H1 (cell line): Measurements from ENCODE around the gene NXN. TPM values are rescaled to one million over a fixed set of nuclear protein-coding genes. Genes with fewer than 3 reads are reported as not detected.

Experiments
- CTCF ChIA-PET: fragments of 300-600 bp; sonication (Branson Sonifier 250); formaldehyde crosslinking; loops from one replicate; lab custom pipeline; 2021; ENCODE audit not compliant: partially characterized antibody; lab: Charles Lee
- POLR2A ChIA-PET: fragments of 300-600 bp; sonication (Branson Sonifier 250); formaldehyde crosslinking; loops from one replicate; lab custom pipeline; 2021; ENCODE audit warnings: inconsistent platforms; ENCODE audit not compliant: partially characterized antibody; lab: Charles Lee
- DNase-seq, 2 experiments: peaks; one replicate each; pipeline versions ENCODE4 v3.0.0 to v3.0.0-alpha.2; 2010 to 2022; ENCODE audit warnings: low spot score in 2 of 2, low read depth in 1 of 2, mixed read lengths in 1 of 2
- FAIRE-seq: peaks from 2 replicates; lab custom pipeline; 2011; peaks lifted over from hg19 to GRCh38; lab: Jason Lieb, UNC
- H2AFZ ChIP-seq: 2 replicates; pipeline ENCODE4 v1.8.1; 2012; ENCODE audit warnings: low read length, inconsistent platforms
- H2AK5ac ChIP-seq: 2 replicates; pipeline ENCODE4 v1.6.1; 2013; ENCODE audit warnings: low read depth, low read length
- H2BK120ac ChIP-seq: replicated peaks from 2 replicates; pipeline ENCODE3; 2013; ENCODE audit warnings: low read depth, low read length, inconsistent platforms
- H2BK12ac ChIP-seq: 2 replicates; pipeline ENCODE4 v1.6.1; 2013; ENCODE audit warnings: low read depth, low read length
- H2BK15ac ChIP-seq: 2 replicates; pipeline ENCODE4 v1.6.1; 2013; ENCODE audit warnings: low read length
- H2BK20ac ChIP-seq: 2 replicates; pipeline ENCODE4 v1.6.1; 2013; ENCODE audit warnings: low read length
- H2BK5ac ChIP-seq: 2 replicates; pipeline ENCODE4 v1.6.1; 2013; ENCODE audit warnings: low read depth, low read length
- H3K14ac ChIP-seq: 2 replicates; pipeline ENCODE4 v1.6.1; 2013; ENCODE audit warnings: inconsistent platforms; ENCODE audit not compliant: insufficient read length
- H3K18ac ChIP-seq: 2 replicates; pipeline ENCODE4 v1.6.1; 2013; ENCODE audit warnings: low read length; ENCODE audit errors: extremely low read depth
- H3K23ac ChIP-seq: 2 replicates; pipeline ENCODE4 v1.6.1; 2013; ENCODE audit warnings: inconsistent platforms; ENCODE audit not compliant: insufficient read length
- H3K23me2 ChIP-seq: 2 replicates; pipeline ENCODE4 v1.6.1; 2013; ENCODE audit warnings: low read depth, low read length
- H3K27ac ChIP-seq: 2 replicates; pipeline ENCODE4 v1.6.1; 2011; ENCODE audit warnings: low read depth, low read length, inconsistent platforms
- H3K27me3 ChIP-seq, 4 experiments: replicated peaks in 1 of 4; 1 replicate in 1 of 4; 2 replicates in 3 of 4; pipeline versions ENCODE4 v1.6.1 to v1.8.1; 2011 to 2013; ENCODE audit warnings: low read length in 3 of 4, mild to moderate bottlenecking in 3 of 4, inconsistent platforms in 2 of 4, mixed read lengths in 2 of 4, moderate library complexity in 1 of 4; ENCODE audit not compliant: control insufficient read depth in 3 of 4, insufficient read depth in 3 of 4; ENCODE audit errors: extremely low read depth in 1 of 4
- H3K36me3 ChIP-seq, 4 experiments: 2 replicates each; pipeline versions ENCODE4 v1.6.1 to v1.8.1; 2011 to 2013; ENCODE audit warnings: mild to moderate bottlenecking in 4 of 4, low read length in 3 of 4, moderate library complexity in 2 of 4, control low read depth in 1 of 4, inconsistent platforms in 1 of 4; ENCODE audit not compliant: insufficient read depth in 4 of 4, control insufficient read depth in 2 of 4
- H3K4ac ChIP-seq: replicated peaks from 2 replicates; pipeline ENCODE3; 2013; ENCODE audit warnings: low read length, low read depth, mixed read lengths, inconsistent platforms; ENCODE audit not compliant: insufficient read length
- H3K4me1 ChIP-seq, 4 experiments: replicated peaks in 1 of 4; 1 replicate in 1 of 4; 2 replicates in 3 of 4; pipeline versions ENCODE4 v1.6.1 to v1.8.1; 2011 to 2013; ENCODE audit warnings: low read length in 3 of 4, inconsistent platforms in 2 of 4, mixed read lengths in 1 of 4; ENCODE audit not compliant: insufficient read depth in 4 of 4, control insufficient read depth in 3 of 4
- H3K4me2 ChIP-seq, 2 experiments: 2 replicates each; pipeline versions ENCODE4 v1.6.1 to v1.8.1; 2011 to 2013; ENCODE audit warnings: low read depth in 2 of 2, low read length in 2 of 2, control low read depth in 1 of 2, inconsistent platforms in 1 of 2, mild to moderate bottlenecking in 1 of 2; ENCODE audit not compliant: insufficient read depth in 1 of 2
- H3K4me3 ChIP-seq, 4 experiments: fragments of 200-600, 300-600 bp in 1 of 4; sonication (generic), shearing (Covaris generic), sonication (Bioruptor Twin) in 1 of 4; 2 replicates each; pipeline versions ENCODE4 v1.5.1 to v1.8.1; 2011 to 2016; ENCODE audit warnings: low read length in 4 of 4, low read depth in 3 of 4, control low read depth in 2 of 4, inconsistent platforms in 2 of 4, mild to moderate bottlenecking in 2 of 4, mixed read lengths in 1 of 4, moderate library complexity in 1 of 4; ENCODE audit not compliant: insufficient read depth in 2 of 4; ENCODE audit errors: extremely low read depth in 1 of 4
- H3K56ac ChIP-seq: replicated peaks from 2 replicates; pipeline ENCODE3; 2013; ENCODE audit warnings: low read depth, mild to moderate bottlenecking, mixed read lengths, low read length, inconsistent platforms; ENCODE audit not compliant: insufficient read length
- H3K79me1 ChIP-seq: 2 replicates; pipeline ENCODE4 v1.6.1; 2013; ENCODE audit warnings: low read depth, low read length, control low read depth
- H3K79me2 ChIP-seq, 2 experiments: 2 replicates each; pipeline versions ENCODE4 v1.6.1 to v1.8.1; 2012 to 2013; ENCODE audit warnings: low read length in 2 of 2, mild to moderate bottlenecking in 2 of 2, inconsistent platforms in 1 of 2; ENCODE audit not compliant: insufficient read depth in 2 of 2, control insufficient read depth in 1 of 2
- H3K9ac ChIP-seq, 4 experiments: replicated peaks in 1 of 4; 1 replicate in 1 of 4; 2 replicates in 3 of 4; pipeline versions ENCODE4 v1.6.1 to v1.8.1; 2011 to 2013; ENCODE audit warnings: low read depth in 3 of 4, low read length in 3 of 4, control low read depth in 2 of 4, mild to moderate bottlenecking in 2 of 4, moderate library complexity in 2 of 4, inconsistent platforms in 1 of 4; ENCODE audit errors: extremely low read depth in 1 of 4
- H3K9me3 ChIP-seq, 2 experiments: 2 replicates each; pipeline versions ENCODE4 v1.6.1 to v1.8.1; 2012 to 2013; ENCODE audit warnings: mild to moderate bottlenecking in 2 of 2, moderate library complexity in 2 of 2, control low read depth in 1 of 2, inconsistent platforms in 1 of 2, low read depth in 1 of 2, low read length in 1 of 2, mixed read lengths in 1 of 2; ENCODE audit not compliant: insufficient read depth in 2 of 2
- H4K20me1 ChIP-seq, 2 experiments: replicated peaks in 1 of 2; 2 replicates each; pipeline versions ENCODE3 to v1.8.1; 2011 to 2013; ENCODE audit warnings: inconsistent platforms in 2 of 2, low read length in 2 of 2, mild to moderate bottlenecking in 1 of 2; ENCODE audit not compliant: insufficient read depth in 2 of 2, control insufficient read depth in 1 of 2
- H4K5ac ChIP-seq: 2 replicates; pipeline ENCODE4 v1.6.1; 2013; ENCODE audit warnings: low read length, low read depth, mixed read lengths, inconsistent platforms; ENCODE audit not compliant: insufficient read length
- H4K8ac ChIP-seq: 2 replicates; pipeline ENCODE4 v1.8.0; 2013; ENCODE audit warnings: mild to moderate bottlenecking, moderate library complexity, low read length, inconsistent platforms; ENCODE audit not compliant: insufficient read depth; ENCODE audit errors: extremely low read depth
- H4K91ac ChIP-seq: replicated peaks from 2 replicates; pipeline ENCODE3; 2013; ENCODE audit warnings: low read length, mixed read lengths, inconsistent platforms; ENCODE audit not compliant: insufficient read length
- CBX8 ChIP-seq: fragments of 300-800, 300-1000 bp; sonication (generic); IDR thresholded peaks from 2 replicates; pipeline ENCODE4 v1.7.1; 2016; ENCODE audit warnings: low read depth, low read length, borderline replicate concordance
- CREB1 ChIP-seq: IDR thresholded peaks from 2 replicates; pipeline ENCODE4 v1.6.1; 2012; ENCODE audit warnings: inconsistent platforms
- E2F6 ChIP-seq: IDR thresholded peaks from 2 replicates; pipeline ENCODE4 v1.6.1; 2012; ENCODE audit warnings: inconsistent platforms
- FOSL1 ChIP-seq: IDR thresholded peaks from 2 replicates; pipeline ENCODE4 v1.6.1; 2011; ENCODE audit warnings: mild to moderate bottlenecking, low read depth, low read length, moderate library complexity; ENCODE audit not compliant: insufficient read depth
- KDM4A ChIP-seq: IDR thresholded peaks from one replicate; pipeline ENCODE4 v1.7.1; 2012; ENCODE audit warnings: low read depth, mild to moderate bottlenecking, moderate library complexity, low read length, inconsistent platforms; ENCODE audit not compliant: severe bottlenecking
- RAD21 ChIP-seq, 2 experiments: IDR thresholded peaks in 1 of 2; conservative IDR thresholded peaks in 1 of 2; 2 replicates each; pipeline ENCODE4 v1.6.1; 2011; ENCODE audit warnings: low read depth in 2 of 2, low read length in 2 of 2, improper control_type of control experiment in 1 of 2, inconsistent platforms in 1 of 2, mild to moderate bottlenecking in 1 of 2, moderate library complexity in 1 of 2
- SAP30 ChIP-seq: fragments of 300-600 bp; sonication (generic); IDR thresholded peaks from 2 replicates; pipeline ENCODE4 v1.7.1; 2012; ENCODE audit warnings: low read length, moderate library complexity, mild to moderate bottlenecking, inconsistent platforms; ENCODE audit not compliant: insufficient read depth, insufficient replicate concordance
- SIN3A ChIP-seq, 2 experiments: IDR thresholded peaks in 1 of 2; conservative IDR thresholded peaks in 1 of 2; 2 replicates each; pipeline ENCODE4 v1.6.1; 2011 to 2012; ENCODE audit warnings: low read length in 2 of 2, improper control_type of control experiment in 1 of 2, low read depth in 1 of 2, mild to moderate bottlenecking in 1 of 2
- SIRT6 ChIP-seq: IDR thresholded peaks from one replicate; pipeline ENCODE4 v1.7.1; 2012; ENCODE audit warnings: low read length, inconsistent platforms
- SP1 ChIP-seq: IDR thresholded peaks from 2 replicates; pipeline ENCODE4 v1.6.1; 2011; ENCODE audit warnings: low read depth, low read length
- SRF ChIP-seq: IDR thresholded peaks from 2 replicates; pipeline ENCODE4 v1.6.1; 2011; ENCODE audit warnings: mild to moderate bottlenecking, low read depth, low read length, moderate library complexity
- WGBS, 2 experiments: shearing (Covaris generic) in 1 of 2; methylation state at CpG; one replicate each; pipeline versions ENCODE4 v1.1.6 to v1.1.7; 2013 to 2015; ENCODE audit warnings: low lambda C conversion rate in 2 of 2, mixed read lengths in 2 of 2, inconsistent platforms in 1 of 2, low coverage in 1 of 2, missing lambda C conversion rate in 1 of 2; ENCODE audit not compliant: insufficient replicate concordance in 2 of 2, insufficient coverage in 1 of 2, insufficient read length in 1 of 2; ENCODE audit errors: extremely low coverage in 1 of 2, missing lambda C conversion rate in 1 of 2; 5-methylcytosine and 5-hydroxymethylcytosine counted together
- polyA plus RNA-seq, 7 experiments: library from polyadenylated mRNA; depleted of rRNA in 3 of 7; stranded (reverse) in 5 of 7; unstranded in 2 of 7; fragments of >200 nt in 5 of 7; fragments of 200-250 nt in 2 of 7; gene quantifications; 1 replicate in 5 of 7; 2 replicates in 1 of 7; 4 replicates in 1 of 7; pipeline versions ENCODE4 v1.2.1 to v1.2.3, GENCODE V29; 2011 to 2013; ENCODE audit warnings: missing spikeins in 2 of 7, mixed read lengths in 2 of 7
- total RNA-seq: library from RNA; stranded (reverse); fragmentation: NEBNext Ultra II Directional; extraction: Animal tissue kit (Norgen Biotek cat#: 25700); gene quantifications from 2 replicates; pipeline ENCODE4 v1.2.1, GENCODE V29; 2021

Gene NXN
- total and polyA plus RNA-seq, 2 of the 8 experiments (the other 6 are each of a cell fraction or from before 2014, with no cell fraction given) = 94.1 to 107 TPM

DNA sequence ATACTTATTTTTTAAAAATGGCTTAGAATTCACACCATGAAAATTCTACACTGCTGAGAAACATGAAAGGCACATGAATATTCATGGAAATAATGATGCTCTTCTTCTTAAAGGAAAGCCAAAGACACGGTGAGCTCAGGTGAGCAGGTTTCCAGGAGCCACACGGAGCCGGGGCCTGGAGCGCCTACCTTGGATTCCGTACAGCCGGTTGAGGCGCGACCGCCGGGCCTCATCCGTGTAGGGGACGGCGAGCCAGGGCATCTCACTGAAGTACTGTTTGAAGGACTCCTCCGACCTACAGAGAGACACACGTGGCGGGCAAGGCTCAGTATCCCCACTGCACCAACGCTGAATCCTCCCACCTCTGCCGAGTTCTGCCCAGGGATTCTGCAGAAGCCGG lies 160.3 kb downstream of the NXN start:
- Histone ChIP-seq H4K8ac (no peak overlapping the region), H2BK120ac (no peak overlapping the region), H3K23me2 (no peaks in the 10 kb centered on the region), H3K9me3 (no peaks in the 10 kb centered on the region), H3K36me3 (peaks cover 9 to 35% (median 29%) of the 10 kb centered on the region in 4 experiments; a peak in 7 of 8 replicates), H3K79me2 (no peaks in the 10 kb centered on the region), H2BK20ac (no peak overlapping the region), H2AFZ (no peak overlapping the region), H2BK15ac (no peak overlapping the region), H4K5ac (no peak overlapping the region), H2AK5ac (no peak overlapping the region), H2BK5ac (no peak overlapping the region), H3K27me3 (no peaks in the 10 kb centered on the region), H2BK12ac (no peak overlapping the region), H3K14ac (no peak overlapping the region), H3K23ac (no peak overlapping the region), H3K4me3 (no peak overlapping the region), H3K9ac (no peak overlapping the region), H3K4me1 (no peaks in the 10 kb centered on the region), H3K18ac (no peak overlapping the region), H3K4ac (no peak overlapping the region), H3K79me1 (no peaks in the 10 kb centered on the region), H3K56ac (no peak overlapping the region), H4K91ac (no peak overlapping the region), H3K27ac (no peak overlapping the region), H4K20me1 (peaks cover 0 to 2% of the 10 kb centered on the region in 2 experiments), H3K4me2 (no peak overlapping the region)
- ChIA-PET POLR2A (no interaction called here), CTCF (interaction anchor here (0.9 to 1.4 kb wide), 2 partner anchors 24 to 119 kb away, joined by 3 read pairs; no protein-coding TSS in a partner anchor)
- whole genome bisulfite sequencing, 2 experiments = 95% methylated on average over 16 of the region's 19 CpGs; no CpG with 5 or more reads in 1 of the 2 experiments
- no peak for FAIRE-seq
- no peak for DNase-seq
- TF ChIP-seq SIN3A (conservative IDR thresholded peaks at IDR 0.05 in 1 of 2, IDR thresholded peaks at IDR 0.05 in 1 of 2; ENCODE audit: low read depth in 1 of 2, low read length in 2 of 2) = no peak
- TF ChIP-seq E2F6 = no peak
- no peak for TF ChIP-seq KDM4A
- no peak for TF ChIP-seq RAD21 (IDR thresholded peaks at IDR 0.05 in 1 of 2, conservative IDR thresholded peaks at IDR 0.05 in 1 of 2; ENCODE audit: low read depth in 2 of 2, low read length in 2 of 2)
- no peak for TF ChIP-seq CREB1
- TF ChIP-seq FOSL1 = no peak
- no peak for TF ChIP-seq SP1
- no peak for TF ChIP-seq SIRT6
- no peak for TF ChIP-seq CBX8
- TF ChIP-seq SAP30 = no peak
- TF ChIP-seq SRF = no peak
